ENCODE measurements around the gene GAL3ST2.
"Not testable (repeated sequence)": the region's sequence is repeated elsewhere in the genome, so short reads cannot be mapped to it uniquely, and the experiment has no call there.

GAL3ST2 gene

DNA sequence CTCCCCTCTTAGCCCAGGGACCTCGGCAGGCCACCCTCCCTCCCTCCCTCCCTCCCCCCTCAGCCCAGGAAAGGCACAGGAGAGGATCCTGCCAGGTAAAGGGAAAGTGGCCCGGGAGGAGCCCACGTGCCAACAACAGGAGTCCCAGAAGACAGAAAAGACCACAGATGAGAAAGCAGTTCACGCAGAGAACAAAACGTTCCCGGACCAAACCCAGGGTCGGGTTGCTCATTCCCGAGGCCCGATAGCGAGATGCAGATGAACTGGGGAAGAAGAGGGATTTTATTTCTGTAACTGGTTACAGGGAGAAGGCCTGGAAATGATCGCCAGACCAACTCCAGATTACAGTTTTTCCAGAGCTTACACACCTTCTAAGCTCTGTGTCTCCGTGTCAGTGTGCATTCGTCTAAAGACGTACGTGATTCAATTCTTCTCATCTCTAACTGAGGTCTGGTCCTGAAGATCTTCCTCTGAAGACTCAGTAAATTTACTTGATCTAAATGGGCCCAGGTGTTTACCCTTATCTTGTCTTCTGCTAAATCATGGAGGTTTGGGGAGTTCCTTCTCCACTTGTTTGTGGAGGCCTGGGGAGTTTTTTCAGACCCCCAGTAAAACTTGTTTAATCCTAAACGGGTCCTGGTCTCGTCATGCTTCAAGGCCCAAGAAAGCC, 31.6 kb downstream of the GAL3ST2 start:
- peak; percentile 78 for DNase-seq (ENCODE audit: low spot score)

- DNase-seq (ENCODE audit: low spot score), result peak; percentile 83
These were observed 32.2 kb downstream of the GAL3ST2 start, which contains the start of gene NEU4 for GRCh38 chr2:241808721-241809382. Gene NEU4 (plus strand): TSS chr2:241809193. CDS start chr2:241814485, 5,292 bp downstream.

- no peak for DNase-seq (ENCODE audit: low spot score)
These were observed 33.0 kb downstream of the GAL3ST2 start for GRCh38 chr2:241809383-241810306.

DNA sequence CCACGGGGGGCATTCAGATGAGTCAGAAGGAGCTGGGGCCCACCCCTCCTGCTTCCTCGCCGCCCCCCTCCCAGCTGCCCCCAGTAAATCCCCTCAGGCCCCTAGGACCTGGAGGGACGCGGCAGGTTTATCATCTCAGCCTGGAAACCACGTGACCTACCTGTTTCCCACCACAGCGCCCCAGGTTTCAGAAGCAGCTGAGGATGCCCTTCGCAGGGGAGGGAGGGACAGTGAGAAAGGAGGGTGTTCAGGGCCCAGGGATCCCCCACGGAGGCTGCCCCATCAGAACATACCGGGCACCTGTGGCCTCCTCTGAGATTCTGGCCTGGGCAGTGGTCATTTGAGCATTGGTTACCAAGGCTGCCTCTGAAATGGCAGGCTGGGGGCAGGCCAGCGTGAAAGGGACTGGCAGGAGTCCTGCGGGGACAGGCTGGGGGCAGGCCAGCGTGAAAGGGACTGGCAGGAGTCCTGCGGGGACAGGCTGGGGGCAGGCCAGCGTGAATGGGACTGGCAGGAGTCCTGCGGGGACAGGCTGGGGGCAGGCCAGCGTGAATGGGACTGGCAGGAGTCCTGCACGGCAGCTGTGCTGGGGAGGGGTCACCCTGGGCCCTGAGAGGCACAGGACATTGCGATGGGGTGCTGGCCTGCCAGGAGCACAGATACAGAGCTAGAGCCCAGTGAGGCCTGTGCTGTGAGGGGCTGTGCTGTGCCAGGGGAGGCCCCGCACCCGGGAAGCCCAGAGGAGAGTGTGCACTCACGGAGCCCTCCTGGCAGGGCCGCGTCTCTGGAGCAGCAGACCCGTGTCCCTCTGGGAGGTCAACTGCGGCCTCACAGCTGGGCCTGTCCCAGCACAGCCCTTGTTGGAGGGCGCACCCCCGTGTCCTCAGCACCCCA, 33.9 kb downstream of the GAL3ST2 start:
- no peak for DNase-seq (ENCODE audit: low spot score)

- no peak for DNase-seq (ENCODE audit: low spot score)
These were observed 34.8 kb downstream of the GAL3ST2 start for GRCh38 chr2:241811201-241811951.

- no peak for DNase-seq (ENCODE audit: low spot score)
These were observed 35.5 kb downstream of the GAL3ST2 start for GRCh38 chr2:241811952-241812729.

GRCh38 chr2:241812730-241813643, 36.4 kb downstream of the GAL3ST2 start:
- no peak for DNase-seq (ENCODE audit: low spot score)

DNA sequence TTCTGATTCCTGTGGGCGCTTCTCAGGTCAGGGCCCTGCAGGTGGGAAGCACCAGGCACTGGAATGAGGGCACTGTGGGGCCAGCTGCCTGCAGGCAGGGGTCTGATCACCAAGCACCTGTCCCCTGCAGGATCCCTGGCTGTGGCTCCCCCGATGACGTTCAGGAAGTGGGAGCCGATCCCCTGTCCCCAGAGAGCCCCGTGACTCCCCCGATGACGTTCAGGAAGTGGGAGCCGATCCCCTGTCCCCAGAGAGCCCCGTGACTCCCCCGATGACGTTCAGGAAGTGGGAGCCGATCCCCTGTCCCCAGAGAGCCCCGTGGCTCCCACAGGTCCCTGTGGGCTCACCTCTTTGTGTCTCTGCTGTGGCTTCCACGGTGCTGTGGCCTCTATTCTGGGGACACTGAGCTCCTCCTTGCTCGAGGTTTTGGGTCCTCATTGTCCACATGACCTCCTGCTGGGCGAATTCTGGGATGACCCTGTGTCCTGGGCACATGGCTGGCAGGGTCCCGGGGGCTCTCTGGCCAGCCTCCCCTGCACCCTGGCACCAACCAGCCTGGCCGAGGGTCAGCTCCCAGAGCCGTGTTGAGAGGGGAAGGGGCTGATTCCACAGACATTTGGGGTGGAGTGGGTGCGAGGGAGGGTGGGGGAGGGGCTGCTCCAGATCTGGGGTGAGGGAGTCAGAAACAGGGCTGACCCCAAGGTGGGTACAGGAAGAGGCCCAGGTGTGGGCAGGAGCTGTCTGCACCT, 37.2 kb downstream of the GAL3ST2 start:
- no peak for DNase-seq (ENCODE audit: low spot score)

GRCh38 chr2:241814393-241814642, 37.7 kb downstream of the GAL3ST2 start:
- no peak for DNase-seq (ENCODE audit: low spot score)

GRCh38 chr2:241814643-241815476, 38.2 kb downstream of the GAL3ST2 start:
- no peak for DNase-seq (ENCODE audit: low spot score)

DNA sequence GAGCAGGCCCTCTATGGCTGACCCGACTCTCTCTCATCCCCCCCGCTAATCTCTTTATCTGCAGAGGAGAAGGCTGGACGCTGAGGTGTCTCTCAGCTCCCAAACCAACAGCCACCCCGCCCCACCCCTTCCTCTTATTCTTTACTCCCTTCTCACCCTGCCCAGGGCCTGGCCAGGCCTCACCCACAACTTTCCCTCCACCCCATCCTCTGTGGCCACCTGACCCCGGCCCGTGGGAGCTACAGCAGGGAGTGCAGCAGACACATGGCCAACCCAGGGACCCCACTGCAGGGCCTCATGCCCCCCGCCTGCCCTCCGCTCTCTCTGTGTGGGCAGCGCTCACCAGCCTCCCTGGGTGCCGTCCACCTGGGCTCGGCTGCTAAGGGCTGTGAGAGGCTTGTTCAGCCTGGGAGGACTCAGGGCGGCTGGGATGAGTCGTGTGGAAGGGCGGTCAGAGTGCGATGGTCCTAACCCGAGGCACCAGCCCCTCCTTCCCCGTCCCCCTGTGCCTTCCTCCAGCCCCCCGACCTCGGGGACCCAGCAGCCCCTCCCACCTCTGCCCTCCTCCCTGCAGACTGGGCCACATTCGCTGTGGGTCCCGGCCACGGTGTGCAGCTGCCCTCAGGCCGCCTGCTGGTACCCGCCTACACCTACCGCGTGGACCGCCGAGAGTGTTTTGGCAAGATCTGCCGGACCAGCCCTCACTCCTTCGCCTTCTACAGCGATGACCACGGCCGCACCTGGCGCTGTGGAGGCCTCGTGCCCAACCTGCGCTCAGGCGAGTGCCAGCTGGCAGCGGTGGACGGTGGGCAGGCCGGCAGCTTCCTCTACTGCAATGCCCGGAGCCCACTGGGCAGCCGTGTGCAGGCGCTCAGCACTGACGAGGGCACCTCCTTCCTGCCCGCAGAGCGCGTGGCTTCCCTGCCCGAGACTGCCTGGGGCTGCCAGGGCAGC, 39.1 kb downstream of the GAL3ST2 start:
- no peak for DNase-seq (ENCODE audit: low spot score)

GRCh38 chr2:241816431-241817121, 40.0 kb downstream of the GAL3ST2 start:
- no peak for DNase-seq (ENCODE audit: low spot score)

GRCh38 chr2:241817126-241817820, 40.7 kb downstream of the GAL3ST2 start:
- DNase-seq (ENCODE audit: low spot score), result no peak

GRCh38 chr2:241817821-241818215, 41.2 kb downstream of the GAL3ST2 start:
- not testable (repeated sequence) for DNase-seq (ENCODE audit: low spot score)

Data from SK-N-DZ (cell line).